HL-60 (cell line): ENCODE results near the gene GMDS.

Experiments
- CTCF ChIP-seq: IDR thresholded peaks from one replicate; pipeline ENCODE4 v1.5.1; 2011; ENCODE audit warnings: low read length, control low read depth, inconsistent platforms; ENCODE audit not compliant: insufficient read depth
- GABPA ChIP-seq: IDR thresholded peaks from 2 replicates; pipeline ENCODE4 v1.6.1; 2012; ENCODE audit warnings: low read depth
- POLR2AphosphoS5 ChIP-seq: IDR thresholded peaks from 2 replicates; pipeline ENCODE4 v1.6.1; 2012; ENCODE audit warnings: low read depth

GRCh38 chr6:1784422-1784884 is 461.0 kb downstream of the GMDS start:
- no peak for TF ChIP-seq POLR2AphosphoS5
- TF ChIP-seq CTCF = no peak
- no peak for TF ChIP-seq GABPA
